Medulla oblongata (tissue), 1 donor: Measurements from ENCODE around the gene L1CAM.

Experiments
- DNase-seq: peaks from one replicate; pipeline ENCODE4 v3.0.0-alpha.2; 2015; ENCODE audit errors: extremely low spot score

Gene L1CAM

GRCh38 chrX:153875391-153876111, 10.4 kb downstream of the L1CAM start:
- DNase-seq: peak; percentile 23

- DNase-seq: no peak
Observed at GRCh38 chrX:153874366-153875125, 11.4 kb downstream of the L1CAM start.

GRCh38 chrX:153874085-153874365, 11.9 kb downstream of the L1CAM start:
- no peak for DNase-seq

- DNase-seq: peak; percentile 30
Observed at GRCh38 chrX:153873282-153874084, 12.5 kb downstream of the L1CAM start.

GRCh38 chrX:153871946-153872878, 13.8 kb downstream of the L1CAM start:
- no peak for DNase-seq

- DNase-seq: no peak
Observed at GRCh38 chrX:153871451-153871850, 14.5 kb downstream of the L1CAM start.

- DNase-seq: no peak
Observed at GRCh38 chrX:153870791-153871360, 15.1 kb downstream of the L1CAM start.

GRCh38 chrX:153870288-153870690, 15.7 kb downstream of the L1CAM start:
- DNase-seq: no peak

- no peak for DNase-seq
Observed at GRCh38 chrX:153869473-153870287, 16.3 kb downstream of the L1CAM start.

GRCh38 chrX:153868576-153869472, 17.1 kb downstream of the L1CAM start:
- DNase-seq: no peak

- DNase-seq: no peak
Observed at GRCh38 chrX:153867671-153868070, 18.3 kb downstream of the L1CAM start.

GRCh38 chrX:153867139-153867538, 18.8 kb downstream of the L1CAM start:
- no peak for DNase-seq

GRCh38 chrX:153866302-153867019, 19.5 kb downstream of the L1CAM start:
- DNase-seq: no peak

GRCh38 chrX:153865685-153866084, 20.3 kb downstream of the L1CAM start:
- no peak for DNase-seq

- no peak for DNase-seq
Observed at GRCh38 chrX:153865321-153865580, 20.7 kb downstream of the L1CAM start.

GRCh38 chrX:153864561-153865320, 21.2 kb downstream of the L1CAM start:
- DNase-seq: no peak

GRCh38 chrX:153864101-153864500, 21.9 kb downstream of the L1CAM start:
- DNase-seq: no peak
